GM21381 (cell line): ENCODE data around the gene PGAP3.

Experiments
- ATAC-seq: cut with Tn5 transposase; IDR thresholded peaks from one replicate; pipeline ENCODE4 v1.9.1; 2021; ENCODE audit warnings: mild to moderate bottlenecking, moderate library complexity; ENCODE audit not compliant: unreplicated experiment

Gene PGAP3

DNA sequence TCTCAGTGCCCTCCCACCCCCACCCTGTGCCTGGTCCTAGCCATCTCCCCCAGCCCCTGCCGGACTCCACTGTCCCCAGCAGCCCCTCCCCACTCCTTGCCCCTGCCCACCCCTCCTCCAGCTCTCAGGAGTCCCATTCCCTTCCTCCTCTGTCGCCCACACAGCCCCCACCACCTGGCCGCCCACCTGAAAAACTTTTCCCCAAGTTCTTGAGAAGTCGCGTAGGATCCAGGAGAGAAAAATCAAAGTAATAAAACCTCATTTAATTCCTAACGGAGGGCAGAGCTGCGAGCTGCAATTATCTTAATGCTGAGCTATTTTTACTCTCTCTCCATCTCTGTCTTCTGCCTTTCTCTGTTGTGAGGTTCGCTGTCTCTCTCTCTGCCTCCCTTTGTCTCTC lies 63.5 kb downstream of the PGAP3 start:
- no peak for ATAC-seq

DNA sequence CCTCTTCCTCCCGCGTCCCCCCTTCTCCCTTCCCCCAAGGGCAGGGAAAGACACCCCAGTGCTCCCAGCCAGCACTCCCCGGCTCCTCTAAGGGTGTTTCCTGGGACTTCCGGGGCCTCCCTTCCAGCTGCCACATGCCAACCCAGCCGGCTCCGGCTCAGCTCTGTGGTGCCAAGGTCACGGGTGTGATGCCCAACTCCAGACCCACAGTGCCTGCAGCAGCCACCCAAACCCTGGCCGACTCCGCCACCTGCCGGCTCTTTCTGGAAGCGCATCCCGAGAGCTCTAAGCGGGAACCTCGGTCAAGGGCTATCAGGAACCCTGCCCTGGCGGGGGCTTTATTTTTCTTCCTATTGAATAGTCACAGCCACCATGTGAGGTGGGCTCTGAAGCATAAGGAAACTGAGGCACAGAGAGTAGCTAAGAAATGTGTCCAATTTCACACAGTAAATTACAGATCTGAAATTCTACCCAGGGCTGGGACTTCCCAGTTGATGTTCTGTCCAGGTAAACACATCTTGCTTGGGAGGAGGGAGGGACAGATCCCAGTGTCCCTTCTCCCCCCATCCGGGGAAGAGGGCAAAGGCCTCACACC lies 64.4 kb downstream of the PGAP3 start:
- ATAC-seq: no peak

DNA sequence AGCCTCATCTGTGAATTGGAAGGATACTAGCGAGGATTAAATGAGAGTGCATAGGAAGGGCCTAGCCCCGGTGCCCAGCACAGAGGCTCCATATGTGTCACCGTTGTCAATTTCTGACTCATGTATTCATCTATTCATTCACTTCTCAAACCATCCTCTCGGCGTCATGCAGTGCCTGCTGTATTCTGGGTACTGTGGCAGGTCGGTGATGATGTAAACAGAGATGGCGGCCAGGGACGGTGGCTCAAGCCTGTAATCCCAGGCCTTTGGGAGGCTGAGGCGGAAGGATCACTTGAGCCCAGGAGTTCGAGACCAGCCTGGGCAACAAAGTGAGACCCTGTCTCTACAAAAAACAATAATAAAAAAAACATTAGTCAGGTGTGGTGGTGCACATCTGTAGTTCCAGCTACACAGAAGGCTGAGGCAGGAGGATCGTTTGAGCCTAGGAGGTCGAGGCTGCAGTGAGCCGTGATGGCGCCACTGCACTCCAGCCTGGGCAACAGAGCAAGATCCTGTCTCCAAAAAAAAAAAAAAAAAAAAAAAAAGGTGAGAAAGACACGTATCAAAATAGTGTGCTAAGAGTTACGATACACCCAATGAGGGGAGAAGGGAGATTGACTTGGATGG lies 65.4 kb downstream of the PGAP3 start:
- no peak for ATAC-seq

DNA sequence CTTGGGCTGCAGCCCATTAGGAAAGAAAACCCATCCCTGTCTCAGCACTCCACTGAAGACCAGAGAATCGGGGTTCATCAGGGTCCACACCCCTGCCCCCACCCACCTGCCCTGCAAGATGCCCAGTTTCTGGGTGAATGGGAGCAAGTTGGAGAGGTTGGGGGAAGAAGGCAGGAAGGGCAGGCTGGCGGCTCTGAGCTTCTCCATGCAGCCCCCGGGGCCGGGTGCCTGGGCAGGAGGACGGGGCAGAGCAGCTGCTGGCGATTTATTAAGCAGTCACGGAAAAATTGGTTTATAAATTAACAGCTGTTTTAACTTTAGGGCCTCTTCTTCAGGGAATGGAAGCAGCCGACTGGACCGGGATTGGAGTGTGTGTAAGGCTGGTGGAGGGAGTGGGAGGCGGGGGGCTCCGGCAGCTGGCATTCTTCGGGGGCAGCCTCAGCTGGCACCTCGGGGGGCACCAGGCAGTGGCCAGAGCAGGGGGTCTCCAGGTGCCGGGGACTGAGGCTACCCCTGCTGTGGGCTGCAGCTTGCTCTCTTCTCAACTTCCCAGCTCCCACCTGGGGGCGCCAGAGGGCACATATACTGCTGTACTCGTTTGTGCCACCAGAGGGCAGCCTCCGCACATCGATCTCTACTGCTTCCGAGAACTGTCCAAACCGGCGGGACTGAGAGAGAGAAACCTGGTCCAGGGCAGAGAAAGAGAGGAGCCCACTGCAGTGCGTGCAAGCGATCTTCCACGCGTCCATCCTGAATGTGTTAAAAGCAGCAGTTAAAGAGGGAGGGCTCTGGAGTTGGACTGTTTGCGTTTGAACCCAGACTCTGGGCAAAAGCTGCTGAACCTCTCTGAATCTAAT lies 66.1 kb downstream of the PGAP3 start:
- no peak for ATAC-seq
